ENCODE measurements around the gene DMD. TPM values are rescaled to one million over a fixed set of nuclear protein-coding genes. Genes with fewer than 3 reads are reported as not detected.

DMD gene
- total RNA-seq, 1 donor from 2014 or later, result 6.7 TPM

- DNase-seq (ENCODE audit: extremely low read depth, low read depth, low spot score), result no peak
Measured at GRCh38 chrX:32525234-32525633, 686.1 kb downstream of the DMD start.

- no peak for DNase-seq (ENCODE audit: extremely low read depth, low read depth, low spot score)
Measured at GRCh38 chrX:32524385-32524784, 687.0 kb downstream of the DMD start.

GRCh38 chrX:32520789-32521188 is 690.6 kb downstream of the DMD start:
- DNase-seq (ENCODE audit: extremely low read depth, low read depth, low spot score), result no peak

GRCh38 chrX:32514986-32515385 is 696.4 kb downstream of the DMD start:
- no peak for DNase-seq (ENCODE audit: extremely low read depth, low read depth, low spot score)

GRCh38 chrX:32501606-32502005 is 709.7 kb downstream of the DMD start:
- no peak for DNase-seq (ENCODE audit: extremely low read depth, low read depth, low spot score)

- DNase-seq (ENCODE audit: extremely low read depth, low read depth, low spot score), result no peak
Measured at GRCh38 chrX:32496671-32497070, 714.7 kb downstream of the DMD start.

GRCh38 chrX:32495855-32496254 is 715.5 kb downstream of the DMD start:
- no peak for DNase-seq (ENCODE audit: extremely low read depth, low read depth, low spot score)

- no peak for DNase-seq (ENCODE audit: extremely low read depth, low read depth, low spot score)
Measured at GRCh38 chrX:32489125-32489524, 722.2 kb downstream of the DMD start.

GRCh38 chrX:32483534-32484136 is 727.7 kb downstream of the DMD start:
- DNase-seq (ENCODE audit: extremely low read depth, low read depth, low spot score), result no peak

- no peak for DNase-seq (ENCODE audit: extremely low read depth, low read depth, low spot score)
Measured at GRCh38 chrX:32480019-32480418, 731.3 kb downstream of the DMD start.

GRCh38 chrX:32472364-32472763 is 739.0 kb downstream of the DMD start:
- DNase-seq (ENCODE audit: extremely low read depth, low read depth, low spot score), result no peak

GRCh38 chrX:32455704-32456103 is 755.6 kb downstream of the DMD start:
- no peak for DNase-seq (ENCODE audit: extremely low read depth, low read depth, low spot score)

- no peak for DNase-seq (ENCODE audit: extremely low read depth, low read depth, low spot score)
Measured at GRCh38 chrX:32451954-32452695, 759.2 kb downstream of the DMD start.

- no peak for DNase-seq (ENCODE audit: extremely low read depth, low read depth, low spot score)
Measured at GRCh38 chrX:32448945-32449344, 762.4 kb downstream of the DMD start.

- DNase-seq (ENCODE audit: extremely low read depth, low read depth, low spot score), result no peak
Measured at GRCh38 chrX:32448320-32448719, 763.0 kb downstream of the DMD start.

- DNase-seq (ENCODE audit: extremely low read depth, low read depth, low spot score), result no peak
Measured at GRCh38 chrX:32447640-32448039, 763.7 kb downstream of the DMD start.

GRCh38 chrX:32443841-32444240 is 767.5 kb downstream of the DMD start:
- DNase-seq (ENCODE audit: extremely low read depth, low read depth, low spot score), result no peak

- no peak for DNase-seq (ENCODE audit: extremely low read depth, low read depth, low spot score)
Measured at GRCh38 chrX:32421266-32421665, 790.1 kb downstream of the DMD start.

GRCh38 chrX:32408389-32408788 is 803.0 kb downstream of the DMD start:
- no peak for DNase-seq (ENCODE audit: extremely low read depth, low read depth, low spot score)

GRCh38 chrX:32397562-32398216 is 813.7 kb downstream of the DMD start:
- DNase-seq (ENCODE audit: extremely low read depth, low read depth, low spot score), result no peak

- no peak for DNase-seq (ENCODE audit: extremely low read depth, low read depth, low spot score)
Measured at GRCh38 chrX:32395878-32396277, 815.5 kb downstream of the DMD start.

- DNase-seq (ENCODE audit: extremely low read depth, low read depth, low spot score), result no peak
Measured at GRCh38 chrX:32392655-32393054, 818.7 kb downstream of the DMD start.
